Epithelial cell of esophagus (primary cell): ENCODE results near the gene TMC8.
A peak's percentile ranks its signal among the peaks of the same experiment; 100 is the strongest.

ENCODE experiments used
- DNase-seq: peaks from one replicate; pipeline ENCODE4 v3.0.0; 2010; ENCODE audit warnings: low read depth
- H3K4me3 ChIP-seq: 2 replicates; pipeline ENCODE4 v1.5.1; 2011; ENCODE audit warnings: mild to moderate bottlenecking, low read length, control low read depth
- TF ChIP-seq, protein P1 (sequence below): IDR thresholded peaks from 2 replicates; pipeline ENCODE4 v1.5.1; 2011; ENCODE audit warnings: low read depth, mild to moderate bottlenecking, low read length, control low read depth, inconsistent platforms; ENCODE audit not compliant: insufficient read depth; ENCODE audit errors: missing control alignments

The TMC8 gene

DNA sequence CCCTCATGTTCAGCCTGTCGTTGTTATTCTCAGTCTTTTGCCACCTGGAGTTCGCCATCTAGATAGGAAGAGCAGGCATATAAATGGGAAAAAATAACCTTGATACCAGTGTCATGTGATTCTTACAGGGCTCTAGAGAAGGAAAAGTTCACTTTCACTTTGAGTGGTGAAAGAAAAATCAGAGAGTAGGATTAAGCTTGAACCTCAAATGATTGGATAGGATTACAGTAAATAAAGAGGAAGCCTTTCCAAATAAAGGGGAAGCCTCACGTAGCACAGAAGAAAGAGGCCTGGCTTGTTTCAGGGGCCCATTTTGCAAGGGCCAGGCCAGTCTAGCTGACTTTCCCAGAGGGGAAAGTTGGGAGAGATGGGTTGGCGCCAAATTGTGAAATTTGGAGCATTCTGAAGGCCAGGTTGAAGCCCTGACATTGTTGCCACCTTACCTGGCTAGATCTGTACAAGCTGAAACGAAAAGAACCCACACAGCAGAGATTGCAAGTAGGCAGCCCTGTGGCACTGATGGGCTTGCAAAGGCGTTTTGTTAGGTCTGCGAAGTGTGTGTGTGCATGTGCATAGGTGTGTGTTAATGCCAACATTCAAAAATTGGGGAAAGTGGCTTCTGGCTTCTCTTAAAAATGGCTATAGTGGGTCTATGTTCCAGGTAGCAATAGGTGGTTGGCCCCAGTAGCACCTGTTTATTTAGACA is 40.8 kb upstream of the TMC8 start:
- TF ChIP-seq, protein P1, sequence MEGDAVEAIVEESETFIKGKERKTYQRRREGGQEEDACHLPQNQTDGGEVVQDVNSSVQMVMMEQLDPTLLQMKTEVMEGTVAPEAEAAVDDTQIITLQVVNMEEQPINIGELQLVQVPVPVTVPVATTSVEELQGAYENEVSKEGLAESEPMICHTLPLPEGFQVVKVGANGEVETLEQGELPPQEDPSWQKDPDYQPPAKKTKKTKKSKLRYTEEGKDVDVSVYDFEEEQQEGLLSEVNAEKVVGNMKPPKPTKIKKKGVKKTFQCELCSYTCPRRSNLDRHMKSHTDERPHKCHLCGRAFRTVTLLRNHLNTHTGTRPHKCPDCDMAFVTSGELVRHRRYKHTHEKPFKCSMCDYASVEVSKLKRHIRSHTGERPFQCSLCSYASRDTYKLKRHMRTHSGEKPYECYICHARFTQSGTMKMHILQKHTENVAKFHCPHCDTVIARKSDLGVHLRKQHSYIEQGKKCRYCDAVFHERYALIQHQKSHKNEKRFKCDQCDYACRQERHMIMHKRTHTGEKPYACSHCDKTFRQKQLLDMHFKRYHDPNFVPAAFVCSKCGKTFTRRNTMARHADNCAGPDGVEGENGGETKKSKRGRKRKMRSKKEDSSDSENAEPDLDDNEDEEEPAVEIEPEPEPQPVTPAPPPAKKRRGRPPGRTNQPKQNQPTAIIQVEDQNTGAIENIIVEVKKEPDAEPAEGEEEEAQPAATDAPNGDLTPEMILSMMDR = no peak
- H3K4me3 ChIP-seq = no peak overlapping the region
- DNase-seq = no peak

GRCh38 chr17:78092794-78093324 is 37.7 kb upstream of the TMC8 start:
- H3K4me3 ChIP-seq = no peak overlapping the region
- TF ChIP-seq, protein P1 = no peak
- DNase-seq = peak; percentile 48

GRCh38 chr17:78095035-78095434 is 35.5 kb upstream of the TMC8 start:
- TF ChIP-seq, protein P1 = no peak
- H3K4me3 ChIP-seq = no peak overlapping the region
- no peak for DNase-seq

GRCh38 chr17:78096093-78096492 is 34.5 kb upstream of the TMC8 start:
- TF ChIP-seq, protein P1 = no peak
- no peak overlapping the region for H3K4me3 ChIP-seq
- DNase-seq = no peak

- TF ChIP-seq, protein P1 = no peak
- H3K4me3 ChIP-seq = no peak overlapping the region
- no peak for DNase-seq
These were observed 29.5 kb upstream of the TMC8 start for GRCh38 chr17:78101112-78101511.

DNA sequence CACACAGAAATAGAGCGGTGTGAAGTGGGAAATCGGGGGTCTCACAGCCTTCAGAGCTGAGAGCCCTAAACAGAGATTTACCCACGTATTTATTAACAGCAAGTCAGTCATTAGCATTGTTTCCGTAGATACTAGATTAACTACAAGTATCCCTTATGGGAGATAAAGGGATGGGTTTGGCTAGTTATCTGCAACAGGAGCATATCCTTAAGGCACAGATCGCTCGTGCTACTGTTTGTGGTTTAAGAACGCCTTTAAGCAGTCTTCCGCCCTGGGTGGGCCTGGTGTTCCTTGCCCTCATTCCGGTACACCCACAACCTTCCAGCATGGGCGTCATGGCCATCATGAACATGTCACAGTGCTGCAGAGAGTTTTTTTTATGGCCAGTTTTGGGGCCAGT is 29.0 kb upstream of the TMC8 start:
- no peak for DNase-seq
- TF ChIP-seq, protein P1 = no peak
- no peak overlapping the region for H3K4me3 ChIP-seq

- TF ChIP-seq, protein P1 = no peak
- DNase-seq = no peak
- H3K4me3 ChIP-seq = no peak overlapping the region
These were observed 27.3 kb upstream of the TMC8 start for GRCh38 chr17:78103311-78103710.
